HG03432 (cell line): Measurements from ENCODE around the gene C10orf105.
A peak's percentile ranks its signal among the peaks of the same experiment; 100 is the strongest.

ENCODE experiments used
- ATAC-seq: cut with Tn5 transposase; IDR thresholded peaks from one replicate; pipeline ENCODE4 v1.9.1; 2021; ENCODE audit warnings: mild to moderate bottlenecking, moderate library complexity; ENCODE audit not compliant: unreplicated experiment

Gene C10orf105

DNA sequence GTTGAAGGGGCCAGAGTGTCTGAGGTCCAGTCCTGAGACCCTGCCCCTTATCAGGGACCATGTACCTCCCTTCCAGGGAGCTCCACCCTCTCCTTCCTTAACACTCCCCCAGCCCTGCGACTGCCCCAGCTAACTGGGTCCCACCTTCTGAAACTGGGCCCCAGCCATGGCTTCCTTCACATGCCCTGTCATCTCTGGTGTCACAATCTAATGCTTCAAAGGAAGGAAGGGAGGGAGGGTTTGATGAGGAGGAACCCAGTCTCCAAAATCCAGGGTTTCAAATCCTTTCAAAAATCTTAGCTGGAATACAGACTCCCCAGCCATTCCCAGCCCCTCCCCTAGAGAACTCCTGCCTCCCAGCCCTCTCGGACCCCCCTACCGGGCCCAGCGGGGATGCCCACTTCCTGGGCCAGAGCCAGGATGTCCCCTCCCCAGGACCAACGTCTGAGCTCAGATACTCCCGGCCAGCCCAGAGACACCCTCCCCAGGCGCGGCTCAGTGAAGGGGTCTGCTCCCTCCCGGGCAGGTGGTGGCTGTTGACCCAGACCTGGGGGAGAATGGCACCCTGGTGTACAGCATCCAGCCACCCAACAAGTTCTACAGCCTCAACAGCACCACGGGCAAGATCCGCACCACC, 18.0 kb downstream of the C10orf105 start:
- no peak for ATAC-seq

DNA sequence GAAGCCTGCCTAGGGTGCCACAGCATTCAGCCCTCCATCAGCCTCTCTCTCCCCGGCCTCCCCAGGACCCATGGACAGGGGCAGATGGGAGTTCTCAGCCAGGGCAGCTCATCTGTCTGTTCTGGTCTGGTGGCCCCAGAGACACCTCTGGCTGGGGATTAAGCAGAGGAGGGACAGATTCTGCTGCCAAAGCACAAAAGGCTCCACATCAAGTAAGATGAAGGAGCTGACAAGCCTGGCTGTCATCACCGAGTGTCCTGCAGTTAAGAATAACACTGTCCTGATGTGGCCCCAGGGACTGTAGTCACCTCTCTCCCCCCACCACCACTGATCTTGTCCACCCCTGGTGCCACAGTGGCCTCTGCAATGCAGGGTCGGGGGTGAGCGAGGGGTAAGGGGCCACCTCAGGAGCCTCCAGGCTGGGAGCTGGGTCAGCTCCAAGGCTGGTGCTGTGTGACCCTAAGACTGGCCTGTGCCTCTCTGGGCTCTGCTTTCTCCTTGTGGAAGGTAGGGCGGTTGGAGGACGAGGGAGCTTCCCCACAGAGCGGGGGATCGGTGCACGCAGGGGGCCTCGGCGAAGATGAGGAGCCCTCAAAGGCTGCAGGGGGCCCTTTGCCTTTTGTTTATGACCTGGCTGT, 18.7 kb downstream of the C10orf105 start:
- no peak for ATAC-seq

DNA sequence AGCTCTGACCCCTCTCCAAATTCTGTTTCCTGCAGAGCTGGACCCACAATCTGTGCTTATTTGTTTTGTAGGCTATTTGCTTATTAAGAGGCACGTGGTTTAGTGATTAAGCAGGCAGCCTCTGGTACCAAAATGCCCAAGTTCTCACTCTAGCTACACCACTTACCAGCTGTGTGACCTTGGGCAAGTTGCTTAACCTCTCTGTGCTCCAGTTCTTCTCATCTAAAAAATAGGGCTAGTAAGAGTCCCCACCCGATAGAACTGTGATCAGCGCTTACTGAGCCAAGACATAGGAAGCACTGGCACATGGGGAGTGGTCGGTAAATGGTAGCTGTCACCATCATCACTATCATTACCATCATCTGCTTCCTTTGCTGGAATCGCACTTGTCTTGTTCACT, 20.8 kb downstream of the C10orf105 start:
- ATAC-seq, result no peak

GRCh38 chr10:71697938-71698709, 21.5 kb downstream of the C10orf105 start:
- no peak for ATAC-seq

DNA sequence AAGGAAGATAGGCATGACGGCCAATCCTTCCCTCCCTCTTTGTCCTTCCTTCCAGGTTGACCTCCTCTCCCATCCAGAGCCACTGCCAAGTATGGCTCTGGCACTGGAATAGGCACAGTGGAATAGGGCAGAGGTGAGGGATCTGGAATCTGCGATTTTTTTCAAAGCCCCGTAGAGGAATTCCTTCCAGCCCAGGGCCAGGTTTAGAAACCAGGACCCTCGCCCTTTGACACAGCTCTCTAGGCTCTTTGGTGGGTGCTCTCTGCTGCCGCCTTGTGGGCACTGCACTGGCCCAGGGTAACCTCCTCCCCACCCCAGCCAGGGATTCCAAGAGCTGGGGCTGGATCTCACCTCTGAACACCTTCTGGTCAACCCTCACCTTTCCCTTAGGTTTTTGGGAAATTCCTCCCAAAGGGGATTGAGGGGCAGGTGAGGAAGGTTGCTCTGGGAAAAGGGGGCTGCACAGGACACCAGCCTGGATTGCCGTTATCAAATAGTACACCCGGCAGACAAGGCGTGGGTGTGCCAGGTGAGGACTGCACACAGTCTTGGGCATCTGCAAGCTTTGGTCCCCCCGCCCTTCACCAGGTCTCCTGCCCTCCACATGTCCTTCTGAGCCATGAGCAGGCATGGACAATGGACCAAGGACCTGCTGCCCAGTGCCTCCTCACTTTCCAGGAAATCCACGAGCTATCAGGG, 22.8 kb downstream of the C10orf105 start:
- ATAC-seq, result no peak

DNA sequence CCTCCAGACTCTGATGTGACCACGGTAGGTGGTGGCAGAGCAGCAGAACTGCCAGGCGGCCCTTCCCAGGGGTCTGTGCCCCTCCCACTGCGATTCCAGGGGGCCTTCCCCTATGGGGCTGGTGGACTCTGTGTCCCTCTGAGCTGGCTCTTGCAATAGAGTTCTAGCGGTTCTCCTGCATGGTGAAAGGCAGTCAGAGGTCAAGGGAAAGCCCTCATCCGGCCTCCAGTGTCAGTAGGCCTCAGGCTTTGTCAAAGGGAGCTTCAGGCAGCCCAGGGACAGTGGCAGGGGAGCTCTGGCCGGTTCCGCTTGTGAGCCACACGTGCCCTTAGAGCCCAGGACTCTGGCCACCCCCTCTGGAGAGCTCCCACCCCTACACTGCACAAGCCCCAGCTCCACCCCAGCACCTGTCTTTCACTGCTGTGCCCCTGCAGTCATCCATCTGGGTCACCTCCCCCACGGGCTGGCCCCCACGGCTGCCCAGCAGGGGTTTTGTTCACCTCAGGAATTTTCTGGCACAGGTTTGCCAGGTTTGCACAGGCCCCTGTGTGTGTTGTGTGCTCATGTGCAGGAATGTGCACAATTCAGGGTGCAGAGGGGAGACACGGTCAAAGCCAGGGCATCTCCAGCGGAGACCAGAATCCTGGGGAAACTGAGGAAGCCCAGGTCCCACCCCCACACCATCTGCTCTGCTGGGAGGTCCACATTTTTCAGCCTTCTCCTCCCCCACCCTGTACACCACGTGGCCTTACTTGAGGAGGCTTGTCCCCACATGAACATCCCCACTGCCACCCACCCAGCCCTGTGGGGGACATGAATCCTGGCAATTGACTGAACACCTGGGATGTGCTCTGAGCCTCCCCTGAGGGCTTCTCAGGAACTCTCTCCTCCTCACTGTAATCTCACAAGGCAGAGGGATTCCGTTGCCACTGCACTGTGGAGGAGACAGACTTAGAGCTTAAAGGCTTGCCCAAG, 23.8 kb downstream of the C10orf105 start:
- ATAC-seq, result no peak

GRCh38 chr10:71694567-71694968, 25.0 kb downstream of the C10orf105 start:
- peak; percentile 89 for ATAC-seq

- peak; percentile 12 for ATAC-seq
Observed at GRCh38 chr10:71694039-71694501, 25.5 kb downstream of the C10orf105 start.

- no peak for ATAC-seq
Observed at GRCh38 chr10:71693377-71693776, 26.2 kb downstream of the C10orf105 start.

- ATAC-seq, result no peak
Observed at GRCh38 chr10:71692598-71693306, 26.8 kb downstream of the C10orf105 start.

DNA sequence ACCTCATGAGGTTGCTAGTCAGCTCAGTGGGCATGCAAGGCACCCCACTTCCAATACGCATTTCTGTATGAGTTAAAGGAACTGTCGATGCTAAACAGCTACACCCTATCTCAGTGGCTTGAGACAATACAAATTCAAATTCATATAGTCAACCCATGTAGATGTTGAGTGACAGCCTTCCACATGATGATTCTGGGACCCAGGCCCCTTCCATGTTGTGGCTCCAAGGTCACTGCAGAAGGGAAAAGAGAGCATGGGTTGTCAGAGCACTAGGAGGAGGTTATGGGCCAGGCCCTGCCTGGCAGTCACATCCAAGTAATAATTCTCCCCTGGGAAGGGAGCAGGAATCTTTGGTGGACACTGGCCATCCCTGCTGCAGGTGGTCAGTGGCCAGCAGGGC, 28.2 kb downstream of the C10orf105 start:
- no peak for ATAC-seq

DNA sequence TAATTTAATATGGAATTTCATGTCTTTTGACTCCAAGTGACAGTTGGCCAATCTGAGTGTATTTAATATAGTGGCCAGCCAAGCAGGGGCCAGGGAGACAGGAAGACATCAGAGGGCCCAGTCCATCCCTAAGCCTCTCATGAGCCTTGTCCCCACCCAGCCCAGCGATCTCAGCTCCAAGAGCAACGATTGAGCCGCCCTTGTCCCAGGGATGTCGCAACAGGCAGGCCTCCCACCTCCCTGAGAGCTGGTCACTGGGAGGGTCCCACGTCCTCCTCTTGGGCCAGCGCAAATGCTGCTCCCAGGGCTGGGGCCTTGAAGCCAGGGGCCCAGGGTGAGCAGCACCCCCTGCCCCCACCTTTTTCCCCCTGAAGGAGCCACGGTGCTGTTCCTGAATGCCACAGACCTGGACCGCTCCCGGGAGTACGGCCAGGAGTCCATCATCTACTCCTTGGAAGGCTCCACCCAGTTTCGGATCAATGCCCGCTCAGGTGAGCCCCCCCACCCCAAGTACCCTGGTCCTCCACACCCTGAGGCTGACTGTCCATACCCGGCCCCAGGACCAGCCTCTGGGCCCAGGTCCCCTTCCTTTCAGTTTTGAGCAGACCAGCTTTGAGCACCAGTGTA, 29.4 kb downstream of the C10orf105 start:
- ATAC-seq, result no peak

DNA sequence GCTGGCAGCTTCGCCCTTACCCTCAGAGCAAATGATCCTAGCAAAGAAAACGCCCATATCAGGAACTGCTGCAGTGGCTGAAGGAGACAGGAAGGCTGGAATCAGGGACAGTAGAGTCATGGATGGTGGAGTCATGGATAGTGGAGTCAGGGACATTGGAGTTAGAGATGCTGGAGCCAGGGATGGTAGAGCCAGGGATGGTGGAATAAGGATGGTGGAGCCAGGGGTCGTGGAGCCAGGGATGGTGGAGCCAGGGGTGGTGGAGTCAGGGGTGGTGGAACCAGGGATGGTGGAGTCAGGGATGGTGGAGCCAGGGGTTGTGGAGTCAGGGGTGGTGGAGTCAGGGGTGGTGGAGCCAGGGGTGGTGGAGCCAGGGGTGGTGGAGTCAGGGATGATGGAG, 31.3 kb downstream of the C10orf105 start:
- no peak for ATAC-seq

GRCh38 chr10:71687480-71687879, 32.1 kb downstream of the C10orf105 start:
- ATAC-seq, result no peak

- ATAC-seq, result no peak
Observed at GRCh38 chr10:71687077-71687476, 32.5 kb downstream of the C10orf105 start.

DNA sequence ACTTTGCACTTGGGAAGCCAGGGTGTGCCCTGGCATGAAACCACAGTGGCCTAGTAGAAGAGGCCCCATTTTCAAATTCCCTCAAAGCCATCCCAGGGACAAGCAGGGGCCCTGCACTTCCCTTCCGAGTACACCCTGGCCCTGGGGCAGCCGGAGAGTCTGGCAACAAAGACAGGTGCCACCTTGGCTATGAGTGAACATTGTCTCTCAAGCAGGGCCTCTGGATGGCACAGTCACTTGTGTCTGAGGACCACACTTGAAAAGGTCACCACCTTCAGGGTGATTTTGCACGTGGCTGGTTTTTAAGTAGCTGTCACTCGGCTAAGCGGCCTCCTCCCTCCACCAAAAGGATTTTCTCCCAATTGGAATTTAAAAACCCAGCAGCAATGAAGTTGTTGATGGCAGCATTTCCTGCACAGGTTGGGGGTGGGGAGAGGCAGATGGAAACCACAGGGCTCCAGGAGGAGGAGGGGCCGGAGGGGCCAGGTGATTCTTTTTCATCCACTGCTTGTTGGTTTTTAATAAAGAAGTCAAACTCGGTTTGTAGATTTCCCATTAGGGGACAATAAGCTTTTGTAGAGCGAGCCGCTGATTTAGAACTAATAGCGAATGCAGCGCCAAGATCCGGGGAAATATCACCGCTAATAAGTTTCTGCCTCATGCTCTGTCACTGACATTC, 33.9 kb downstream of the C10orf105 start:
- ATAC-seq, result no peak

DNA sequence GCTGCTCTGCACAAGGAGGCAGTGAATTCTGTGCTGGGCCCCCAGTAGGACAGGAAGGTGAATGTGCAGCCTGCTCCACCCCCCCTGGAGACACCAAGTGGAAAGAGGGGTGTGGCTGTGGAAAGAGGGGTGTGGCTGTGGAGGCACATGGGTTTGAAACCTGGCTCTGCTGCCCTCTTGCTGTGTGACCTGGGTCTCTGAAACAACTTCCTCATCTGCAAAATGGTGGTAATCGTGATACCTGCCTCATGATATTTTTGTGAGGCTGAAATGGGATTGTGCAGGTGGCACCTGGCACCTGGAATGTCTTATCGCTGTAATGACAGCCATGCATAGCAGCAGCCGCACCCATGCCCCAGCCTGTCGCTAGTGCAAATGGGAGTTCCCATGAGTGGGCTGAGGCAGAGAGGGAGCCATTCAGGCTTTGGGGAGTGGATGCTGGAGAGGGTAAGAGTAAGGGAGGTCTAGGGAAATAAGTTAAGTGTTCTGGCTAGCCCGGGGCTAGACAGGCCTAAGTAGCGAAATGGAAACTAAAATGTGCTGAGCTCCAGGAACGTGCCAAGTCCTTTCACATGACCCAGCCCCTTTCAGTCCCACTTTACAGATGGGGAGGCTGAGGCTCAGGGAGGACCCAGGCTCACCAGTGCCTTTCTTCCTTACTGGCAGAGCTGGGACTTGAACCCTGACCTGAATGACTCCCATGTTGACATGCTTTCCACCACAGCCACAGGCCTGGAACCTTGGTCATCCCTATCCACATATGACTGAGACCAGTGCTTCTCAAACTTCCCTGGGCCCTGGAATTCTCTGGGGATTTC, 35.0 kb downstream of the C10orf105 start:
- no peak for ATAC-seq

GRCh38 chr10:71683301-71683700, 36.3 kb downstream of the C10orf105 start:
- ATAC-seq, result no peak
